Measurements from ENCODE around the gene FBXO28.

The FBXO28 gene

GRCh38 chr1:224087286-224087794, 26.6 kb upstream of the FBXO28 start:
- DNase-seq (ENCODE audit: low read depth, low spot score) = no peak
- H3K27ac ChIP-seq = no peak overlapping the region
- TF ChIP-seq EZH2 (IDR thresholded peaks at IDR 0.05) (no peak), POLR2AphosphoS5 (IDR thresholded peaks at IDR 0.05; ENCODE audit: borderline replicate concordance, low read depth, low read length) (no peak), FOXP2 (optimal IDR thresholded peaks at IDR 0.05; ENCODE audit: control extremely low read depth, extremely low read length, insufficient read depth) (no peak)

DNA sequence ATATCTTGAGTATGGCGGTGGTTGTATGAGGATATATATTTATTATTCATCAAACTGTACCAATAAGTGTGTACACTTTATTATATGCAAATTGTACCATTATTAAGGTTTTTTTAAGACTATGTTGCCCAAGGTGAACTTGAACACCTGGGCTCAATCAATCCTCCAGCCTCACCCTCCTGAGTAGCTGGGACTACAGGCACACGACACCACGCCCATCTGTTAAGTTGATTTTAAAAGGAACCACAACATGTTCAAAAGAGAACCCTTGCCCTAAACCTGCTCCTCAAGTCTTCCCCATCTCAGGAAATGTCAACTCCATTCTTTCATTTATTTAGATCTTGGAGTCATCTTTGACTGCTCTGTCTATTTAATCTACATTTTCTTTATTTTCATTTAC, 24.3 kb upstream of the FBXO28 start:
- TF ChIP-seq FOXP2 (optimal IDR thresholded peaks at IDR 0.05; ENCODE audit: control extremely low read depth, extremely low read length, insufficient read depth) (no peak), EZH2 (IDR thresholded peaks at IDR 0.05) (no peak), POLR2AphosphoS5 (IDR thresholded peaks at IDR 0.05; ENCODE audit: borderline replicate concordance, low read depth, low read length) (no peak)
- no peak for DNase-seq (ENCODE audit: low read depth, low spot score)
- no peak overlapping the region for H3K9ac ChIP-seq (ENCODE audit: insufficient read length)
- no peaks in the 10 kb centered on the region for H3K9me3 ChIP-seq (ENCODE audit: low read depth, low read length)
- no peak overlapping the region for H3K4me3 ChIP-seq
- no peaks in the 10 kb centered on the region for H3K36me3 ChIP-seq (ENCODE audit: insufficient read depth, low read length)
- H3K27ac ChIP-seq = no peak overlapping the region

More at GRCh38 chr1:224087286-224087794, 26.6 kb upstream of the FBXO28 start:
- Histone ChIP-seq H3K9me3 (ENCODE audit: low read depth, low read length) (no peaks in the 10 kb centered on the region), H3K9ac (ENCODE audit: insufficient read length) (no peak overlapping the region), H3K36me3 (ENCODE audit: insufficient read depth, low read length) (no peaks in the 10 kb centered on the region), H3K4me3 (no peak overlapping the region)

DNA sequence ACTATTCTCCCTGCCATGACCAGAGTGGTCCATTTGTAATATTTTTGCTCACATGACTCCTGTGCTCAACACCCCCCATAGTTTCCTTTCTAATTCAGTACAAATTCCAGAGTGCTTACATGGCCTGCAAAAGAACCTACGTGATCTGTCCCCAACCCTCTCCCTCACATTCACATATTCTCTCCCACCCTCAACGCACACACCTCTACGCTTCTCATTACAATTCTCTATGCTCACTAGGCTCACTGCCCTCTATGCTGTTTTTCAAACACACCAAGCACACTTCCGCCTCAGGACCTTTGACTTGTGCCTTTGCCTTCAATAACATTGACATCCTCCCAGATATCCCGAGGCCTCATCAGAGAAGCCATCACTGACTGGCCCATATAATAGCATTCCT, 23.8 kb upstream of the FBXO28 start:
- no peak for DNase-seq (ENCODE audit: low read depth, low spot score)
- Histone ChIP-seq H3K27ac (no peak overlapping the region), H3K9ac (ENCODE audit: insufficient read length) (no peak overlapping the region), H3K36me3 (ENCODE audit: insufficient read depth, low read length) (no peaks in the 10 kb centered on the region), H3K4me3 (no peak overlapping the region), H3K9me3 (ENCODE audit: low read depth, low read length) (no peaks in the 10 kb centered on the region)
- TF ChIP-seq FOXP2 (optimal IDR thresholded peaks at IDR 0.05; ENCODE audit: control extremely low read depth, extremely low read length, insufficient read depth) (no peak), POLR2AphosphoS5 (IDR thresholded peaks at IDR 0.05; ENCODE audit: borderline replicate concordance, low read depth, low read length) (no peak), EZH2 (IDR thresholded peaks at IDR 0.05) (no peak)

DNA sequence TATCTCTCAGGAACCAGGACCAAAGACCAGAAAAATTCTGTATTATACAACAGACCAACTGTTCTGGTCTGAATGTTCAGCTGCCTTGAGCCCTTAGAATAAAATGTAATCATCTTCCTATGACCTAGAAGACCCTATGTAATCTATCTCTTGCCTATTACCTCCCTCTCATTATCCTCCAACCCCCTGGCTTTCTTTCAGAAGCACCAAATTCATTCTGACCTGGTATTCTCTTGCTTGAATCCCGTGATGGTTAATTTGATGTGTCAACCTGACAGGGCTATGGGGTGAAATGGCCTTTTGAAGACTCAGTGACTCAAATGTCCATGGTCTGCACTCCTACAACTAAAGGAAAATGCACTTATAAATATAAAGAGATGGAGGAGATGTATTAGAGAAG, 21.8 kb upstream of the FBXO28 start:
- no peak for TF ChIP-seq POLR2AphosphoS5 (IDR thresholded peaks at IDR 0.05; ENCODE audit: borderline replicate concordance, low read depth, low read length)
- Histone ChIP-seq H3K36me3 (ENCODE audit: insufficient read depth, low read length) (no peaks in the 10 kb centered on the region), H3K27ac (no peak overlapping the region), H3K9me3 (ENCODE audit: low read depth, low read length) (no peaks in the 10 kb centered on the region), H3K4me3 (no peak overlapping the region), H3K9ac (ENCODE audit: insufficient read length) (no peak overlapping the region)
- DNase-seq (ENCODE audit: low read depth, low spot score) = no peak

DNA sequence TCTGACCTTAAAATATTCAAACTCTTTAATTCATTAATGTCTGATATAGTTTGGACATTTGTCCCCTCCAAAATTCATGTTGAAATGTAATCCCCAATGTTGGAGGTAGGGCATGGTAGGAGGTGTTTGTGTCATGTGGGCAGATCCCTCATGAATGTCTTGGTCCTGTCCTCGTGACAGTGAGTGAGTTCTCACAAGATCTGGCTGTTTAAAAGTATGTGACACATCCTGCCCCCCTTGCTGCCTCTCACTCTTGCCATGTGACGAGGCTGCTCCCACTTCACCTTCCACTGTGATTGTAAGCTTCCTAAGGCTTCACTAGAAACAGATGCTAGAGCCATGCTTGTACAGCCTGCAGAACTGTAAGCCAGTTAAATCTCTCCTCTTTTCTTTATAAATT, 21.3 kb upstream of the FBXO28 start:
- H3K4me3 ChIP-seq = no peak overlapping the region
- no peaks in the 10 kb centered on the region for H3K36me3 ChIP-seq (ENCODE audit: insufficient read depth, low read length)
- H3K27ac ChIP-seq = no peak overlapping the region
- H3K9ac ChIP-seq (ENCODE audit: insufficient read length) = no peak overlapping the region
- TF ChIP-seq FOXP2 (optimal IDR thresholded peaks at IDR 0.05; ENCODE audit: control extremely low read depth, extremely low read length, insufficient read depth) (no peak), POLR2AphosphoS5 (IDR thresholded peaks at IDR 0.05; ENCODE audit: borderline replicate concordance, low read depth, low read length) (no peak), EZH2 (IDR thresholded peaks at IDR 0.05) (no peak)
- no peak for DNase-seq (ENCODE audit: low read depth, low spot score)
- H3K9me3 ChIP-seq (ENCODE audit: low read depth, low read length) = no peaks in the 10 kb centered on the region

DNA sequence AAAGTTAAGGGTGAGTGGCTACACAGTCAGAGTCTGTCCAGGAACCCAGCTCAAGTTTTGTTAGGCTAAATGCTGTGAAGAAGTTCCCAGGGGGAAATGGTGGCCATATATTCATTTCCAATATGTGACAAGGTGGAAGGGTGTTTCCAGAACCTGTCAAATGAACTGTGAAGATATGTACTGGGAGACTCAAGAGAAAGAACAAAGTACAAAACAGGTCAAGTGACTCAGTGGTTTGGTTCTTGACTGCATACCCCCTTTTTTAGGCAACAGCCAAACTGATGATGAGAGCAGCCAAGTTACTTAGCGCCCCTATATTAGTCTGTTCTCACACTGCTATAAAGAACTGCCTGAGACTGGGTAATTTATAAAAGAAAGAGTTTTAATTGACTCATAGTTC, 18.6 kb upstream of the FBXO28 start:
- H3K27ac ChIP-seq = no peak overlapping the region
- DNase-seq (ENCODE audit: low read depth, low spot score) = no peak
- no peaks in the 10 kb centered on the region for H3K36me3 ChIP-seq (ENCODE audit: insufficient read depth, low read length)
- TF ChIP-seq FOXP2 (optimal IDR thresholded peaks at IDR 0.05; ENCODE audit: control extremely low read depth, extremely low read length, insufficient read depth) (no peak), EZH2 (IDR thresholded peaks at IDR 0.05) (no peak), POLR2AphosphoS5 (IDR thresholded peaks at IDR 0.05; ENCODE audit: borderline replicate concordance, low read depth, low read length) (no peak)
- H3K4me3 ChIP-seq = no peak overlapping the region
- H3K9ac ChIP-seq (ENCODE audit: insufficient read length) = no peak overlapping the region
- no peaks in the 10 kb centered on the region for H3K9me3 ChIP-seq (ENCODE audit: low read depth, low read length)

DNA sequence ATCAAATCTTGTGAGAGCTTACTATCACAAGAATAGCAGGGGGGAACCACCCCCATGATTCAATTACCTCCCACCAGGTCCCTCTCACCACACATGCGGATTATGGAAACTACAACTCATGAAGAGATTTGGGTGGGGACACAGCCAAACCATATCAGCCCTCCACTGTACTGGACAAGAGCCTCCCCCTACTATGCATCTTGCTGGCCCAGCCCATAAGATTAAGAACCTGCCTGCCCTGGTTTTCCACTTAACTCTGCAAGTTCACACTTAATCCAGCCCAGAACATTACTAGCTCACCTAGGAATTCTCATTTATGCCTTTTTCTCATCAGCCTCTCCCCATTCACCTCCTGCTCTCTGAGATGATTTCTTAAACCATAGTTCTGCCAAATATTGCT, 18.0 kb upstream of the FBXO28 start:
- H3K36me3 ChIP-seq (ENCODE audit: insufficient read depth, low read length) = no peaks in the 10 kb centered on the region
- no peak overlapping the region for H3K4me3 ChIP-seq
- H3K9ac ChIP-seq (ENCODE audit: insufficient read length) = no peak overlapping the region
- DNase-seq (ENCODE audit: low read depth, low spot score) = no peak
- no peak overlapping the region for H3K27ac ChIP-seq
- TF ChIP-seq FOXP2 (optimal IDR thresholded peaks at IDR 0.05; ENCODE audit: control extremely low read depth, extremely low read length, insufficient read depth) (no peak), POLR2AphosphoS5 (IDR thresholded peaks at IDR 0.05; ENCODE audit: borderline replicate concordance, low read depth, low read length) (no peak), EZH2 (IDR thresholded peaks at IDR 0.05) (no peak)
- H3K9me3 ChIP-seq (ENCODE audit: low read depth, low read length) = no peaks in the 10 kb centered on the region

- Histone ChIP-seq H3K9me3 (ENCODE audit: low read depth, low read length) (no peaks in the 10 kb centered on the region), H3K9ac (ENCODE audit: insufficient read length) (no peak overlapping the region), H3K36me3 (ENCODE audit: insufficient read depth, low read length) (no peaks in the 10 kb centered on the region), H3K27ac (no peak overlapping the region), H3K4me3 (no peak overlapping the region)
- TF ChIP-seq EZH2 (IDR thresholded peaks at IDR 0.05) = no peak
- TF ChIP-seq FOXP2 (optimal IDR thresholded peaks at IDR 0.05; ENCODE audit: control extremely low read depth, extremely low read length, insufficient read depth) = no peak
- TF ChIP-seq POLR2AphosphoS5 (IDR thresholded peaks at IDR 0.05; ENCODE audit: borderline replicate concordance, low read depth, low read length) = no peak
- no peak for DNase-seq (ENCODE audit: low read depth, low spot score)
These were observed 17.1 kb upstream of the FBXO28 start for GRCh38 chr1:224096773-224097172.

GRCh38 chr1:224098007-224098406, 15.9 kb upstream of the FBXO28 start:
- H3K27ac ChIP-seq = no peak overlapping the region
- TF ChIP-seq EZH2 (IDR thresholded peaks at IDR 0.05) (no peak), FOXP2 (optimal IDR thresholded peaks at IDR 0.05; ENCODE audit: control extremely low read depth, extremely low read length, insufficient read depth) (no peak), POLR2AphosphoS5 (IDR thresholded peaks at IDR 0.05; ENCODE audit: borderline replicate concordance, low read depth, low read length) (no peak)
- H3K36me3 ChIP-seq (ENCODE audit: insufficient read depth, low read length) = no peaks in the 10 kb centered on the region
- no peak for DNase-seq (ENCODE audit: low read depth, low spot score)
- H3K9me3 ChIP-seq (ENCODE audit: low read depth, low read length) = no peaks in the 10 kb centered on the region
- no peak overlapping the region for H3K4me3 ChIP-seq
- no peak overlapping the region for H3K9ac ChIP-seq (ENCODE audit: insufficient read length)

Data from SK-N-MC (cell line).